Measurements from ENCODE around the gene DENND1A. TPM values are rescaled to one million over a fixed set of nuclear protein-coding genes. Genes with fewer than 3 reads are reported as not detected.

The DENND1A gene
- polyA plus RNA-seq, 3 donors from 2014 or later, result 2.6 to 7.5 (median 3.4) TPM

DNA sequence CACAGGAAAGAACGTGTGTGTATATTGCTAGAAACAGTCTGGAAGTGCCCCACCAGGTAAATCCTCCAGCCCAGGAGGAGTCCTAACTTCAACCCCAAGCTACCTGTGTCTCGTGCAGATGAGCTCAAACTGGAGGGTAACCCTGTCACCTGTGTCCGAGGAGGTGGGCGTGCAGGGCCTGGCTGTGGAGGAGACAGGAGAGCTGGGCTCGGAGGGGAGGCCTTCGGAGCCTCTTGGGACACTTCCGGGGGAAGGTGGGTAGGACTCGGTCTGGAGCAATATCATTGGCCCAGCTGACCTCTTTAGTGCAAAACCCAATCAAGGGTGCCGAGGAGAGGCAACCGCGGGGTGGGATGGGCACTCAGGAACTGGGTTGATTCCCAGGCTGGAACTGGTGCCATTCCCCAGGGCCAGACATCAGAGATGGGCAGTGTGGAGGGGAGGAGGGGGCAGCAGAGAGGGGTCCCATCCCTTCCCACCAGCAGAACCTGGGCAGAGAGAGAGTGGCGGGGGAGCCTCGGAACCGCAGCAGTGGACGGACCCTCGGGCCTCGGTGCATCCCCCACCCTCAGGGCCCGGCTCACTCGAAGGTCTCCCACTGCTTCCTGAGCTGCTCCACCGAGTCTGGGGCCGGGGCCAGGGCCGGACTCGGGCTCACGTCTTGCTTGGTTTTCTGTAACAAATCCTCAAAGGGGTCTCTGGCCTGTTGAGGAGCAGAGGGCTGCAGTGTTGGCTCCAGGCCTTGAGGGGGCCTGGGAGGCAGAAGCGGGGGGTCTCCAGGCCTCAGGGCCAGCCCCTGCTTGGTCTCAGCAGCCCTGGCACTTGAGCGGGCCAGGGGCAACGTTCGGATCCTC lies 548.8 kb downstream of the DENND1A start:
- no peak overlapping the region for H3K4me3 Mint-ChIP-seq
- H3K27ac Mint-ChIP-seq, result no peak overlapping the region
- no peaks in the 10 kb centered on the region for H3K4me1 Mint-ChIP-seq
- no peaks in the 10 kb centered on the region for H3K36me3 Mint-ChIP-seq
- no peak for DNase-seq
- H3K9me3 Mint-ChIP-seq, result no peaks in the 10 kb centered on the region
- H3K27me3 Mint-ChIP-seq (ENCODE audit: low read depth in 3 of 3), result peaks cover 2 to 4% (median 3%) of the 10 kb centered on the region in 3 donors

DNA sequence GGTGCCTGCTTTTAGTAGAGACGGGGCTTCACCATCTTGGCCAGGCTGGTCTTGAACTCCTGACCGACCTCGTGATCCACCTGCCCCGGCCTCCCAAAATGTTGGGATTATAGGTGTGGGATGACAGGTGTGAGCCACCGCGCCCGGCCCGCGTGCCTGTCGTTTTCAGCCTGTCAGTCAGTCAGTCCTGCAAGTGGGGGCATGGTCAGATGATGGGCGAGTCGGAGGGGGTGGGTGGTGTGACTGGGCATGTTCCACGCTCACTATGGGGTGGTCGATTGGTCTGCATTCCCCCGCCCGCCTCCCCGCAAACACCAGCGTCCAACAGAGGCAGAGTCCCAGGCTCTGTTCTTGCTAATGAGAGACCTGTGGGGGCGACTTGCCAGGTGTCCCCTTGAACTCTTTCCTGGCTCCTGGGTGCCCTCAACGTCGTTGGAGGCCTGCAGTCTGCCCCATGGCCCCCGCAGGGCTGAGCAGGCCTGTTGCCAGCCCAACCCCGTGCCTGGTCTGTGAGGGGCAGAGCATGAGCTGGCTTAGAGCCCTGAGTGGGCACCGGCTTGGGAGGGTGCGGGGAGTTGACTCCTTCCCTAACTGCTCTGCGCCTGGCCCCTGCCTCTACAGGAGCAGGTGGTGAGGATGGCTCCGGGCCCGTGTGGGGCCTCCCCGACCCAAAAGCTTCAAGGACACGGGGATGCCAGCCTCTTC lies 550.8 kb downstream of the DENND1A start:
- no peaks in the 10 kb centered on the region for H3K9me3 Mint-ChIP-seq
- H3K27me3 Mint-ChIP-seq (ENCODE audit: low read depth in 3 of 3), result peaks cover 0 to 5% (median 4%) of the 10 kb centered on the region in 3 donors
- H3K27ac Mint-ChIP-seq, result no peak overlapping the region
- no peaks in the 10 kb centered on the region for H3K36me3 Mint-ChIP-seq
- H3K4me1 Mint-ChIP-seq, result no peaks in the 10 kb centered on the region
- H3K4me3 Mint-ChIP-seq, result no peak overlapping the region
- DNase-seq, result no peak

GRCh38 chr9:123378025-123378424 lies 551.9 kb downstream of the DENND1A start:
- Mint-ChIP-seq H3K27ac (no peak overlapping the region), H3K4me3 (no peak overlapping the region), H3K9me3 (no peaks in the 10 kb centered on the region), H3K27me3 (ENCODE audit: low read depth in 3 of 3) (peaks cover 2 to 5% (median 4%) of the 10 kb centered on the region in 3 donors), H3K4me1 (no peaks in the 10 kb centered on the region), H3K36me3 (no peaks in the 10 kb centered on the region)
- DNase-seq, result no peak

- DNase-seq, result no peak
- Mint-ChIP-seq H3K27me3 (ENCODE audit: low read depth in 3 of 3) (peaks cover 4 to 5% (median 5%) of the 10 kb centered on the region in 3 donors), H3K9me3 (no peaks in the 10 kb centered on the region), H3K4me3 (no peak overlapping the region), H3K36me3 (no peaks in the 10 kb centered on the region), H3K4me1 (no peaks in the 10 kb centered on the region), H3K27ac (no peak overlapping the region)
Observed at GRCh38 chr9:123377211-123377971, 552.5 kb downstream of the DENND1A start.

GRCh38 chr9:123376218-123377071 lies 553.5 kb downstream of the DENND1A start:
- no peak for DNase-seq
- peaks cover 5% of the 10 kb centered on the region in 3 donors for H3K27me3 Mint-ChIP-seq (ENCODE audit: low read depth in 3 of 3)
- H3K27ac Mint-ChIP-seq, result no peak overlapping the region
- no peaks in the 10 kb centered on the region for H3K9me3 Mint-ChIP-seq
- no peaks in the 10 kb centered on the region for H3K4me1 Mint-ChIP-seq
- no peak overlapping the region for H3K4me3 Mint-ChIP-seq
- no peaks in the 10 kb centered on the region for H3K36me3 Mint-ChIP-seq

GRCh38 chr9:123375469-123376132 lies 554.3 kb downstream of the DENND1A start:
- Mint-ChIP-seq H3K9me3 (no peaks in the 10 kb centered on the region), H3K4me3 (no peak overlapping the region), H3K27me3 (ENCODE audit: low read depth in 3 of 3) (peaks cover 5% of the 10 kb centered on the region in 3 donors), H3K4me1 (no peaks in the 10 kb centered on the region), H3K27ac (no peak overlapping the region), H3K36me3 (no peaks in the 10 kb centered on the region)
- DNase-seq, result no peak

DNA sequence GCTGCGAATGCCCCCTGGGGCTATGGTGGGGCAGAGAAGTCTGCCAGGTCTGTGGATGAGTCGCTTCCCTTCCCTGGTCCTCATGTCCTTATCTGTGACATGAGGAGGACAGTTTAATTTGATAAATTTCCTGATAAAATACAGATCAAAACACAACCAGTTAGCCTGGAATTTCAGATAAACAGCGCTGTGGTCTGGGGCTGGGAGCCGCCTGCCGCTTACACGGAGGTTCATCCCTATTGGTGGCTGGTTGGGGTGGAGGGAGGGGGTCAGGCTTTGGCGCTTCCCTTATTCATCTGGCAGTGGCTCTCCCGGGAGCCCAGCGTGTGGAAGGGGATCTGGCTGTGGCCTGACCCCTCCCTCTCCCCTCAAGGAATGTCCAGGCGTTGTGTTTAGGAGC lies 556.0 kb downstream of the DENND1A start:
- DNase-seq, result no peak
- H3K4me3 Mint-ChIP-seq, result no peak overlapping the region
- H3K4me1 Mint-ChIP-seq, result no peaks in the 10 kb centered on the region
- no peaks in the 10 kb centered on the region for H3K9me3 Mint-ChIP-seq
- H3K27ac Mint-ChIP-seq, result no peak overlapping the region
- no peaks in the 10 kb centered on the region for H3K36me3 Mint-ChIP-seq
- H3K27me3 Mint-ChIP-seq (ENCODE audit: low read depth in 3 of 3), result peaks cover 5 to 8% (median 7%) of the 10 kb centered on the region in 3 donors

GRCh38 chr9:123373447-123373923 lies 556.4 kb downstream of the DENND1A start:
- Mint-ChIP-seq H3K9me3 (no peaks in the 10 kb centered on the region), H3K27me3 (ENCODE audit: low read depth in 3 of 3) (peaks cover 5 to 10% (median 7%) of the 10 kb centered on the region in 3 donors), H3K4me3 (no peak overlapping the region), H3K27ac (no peak overlapping the region), H3K4me1 (no peaks in the 10 kb centered on the region), H3K36me3 (no peaks in the 10 kb centered on the region)
- no peak for DNase-seq

GRCh38 chr9:123372766-123373446 lies 557.0 kb downstream of the DENND1A start:
- Mint-ChIP-seq H3K27me3 (ENCODE audit: low read depth in 3 of 3) (peaks cover 5 to 10% (median 7%) of the 10 kb centered on the region in 3 donors), H3K27ac (no peak overlapping the region), H3K9me3 (no peaks in the 10 kb centered on the region)

DNA sequence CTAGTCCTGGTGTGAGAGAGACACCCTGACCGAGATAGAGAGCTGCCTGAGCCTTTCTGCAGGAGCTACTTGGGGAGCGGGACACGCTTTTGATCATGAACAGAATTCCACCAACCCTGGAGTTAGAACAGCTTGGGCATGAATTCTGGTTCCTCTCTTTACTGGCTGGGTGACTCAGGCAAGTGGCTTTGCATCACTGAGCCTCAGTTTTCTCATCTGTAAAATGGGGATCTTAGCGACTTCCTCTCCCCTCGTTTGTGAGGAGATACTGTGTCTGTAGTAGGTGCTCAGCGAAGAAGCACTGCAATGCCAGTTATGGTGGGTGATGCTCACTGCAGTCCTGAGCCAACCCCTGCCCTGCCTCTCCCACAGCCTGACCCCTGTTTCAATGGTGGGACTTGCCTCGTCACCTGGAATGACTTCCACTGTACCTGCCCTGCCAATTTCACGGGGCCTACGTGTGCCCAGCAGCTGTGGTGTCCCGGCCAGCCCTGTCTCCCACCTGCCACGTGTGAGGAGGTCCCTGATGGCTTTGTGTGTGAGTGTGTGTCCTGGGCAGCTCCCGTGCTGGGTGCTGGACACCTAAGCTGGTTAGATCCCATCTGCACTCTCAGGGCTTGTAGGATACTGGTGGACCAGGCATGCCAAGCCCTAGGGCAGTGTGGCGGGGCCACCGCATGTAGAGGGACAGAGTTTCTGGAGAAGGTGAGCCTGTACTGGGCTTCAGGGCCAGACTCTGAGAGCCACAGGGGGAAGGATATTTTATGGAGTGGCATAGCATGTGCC lies 557.9 kb downstream of the DENND1A start:
- Mint-ChIP-seq H3K27me3 (ENCODE audit: low read depth in 3 of 3) (peaks cover 5 to 10% (median 7%) of the 10 kb centered on the region in 3 donors), H3K36me3 (no peaks in the 10 kb centered on the region), H3K27ac (no peak overlapping the region), H3K4me3 (peak overlapping the region in 1 of 5 donors; percentile 33), H3K9me3 (no peaks in the 10 kb centered on the region), H3K4me1 (no peaks in the 10 kb centered on the region)
- DNase-seq, result no peak

More at GRCh38 chr9:123372766-123373446, 557.0 kb downstream of the DENND1A start:
- no peak overlapping the region for H3K4me3 Mint-ChIP-seq
- H3K36me3 Mint-ChIP-seq, result no peaks in the 10 kb centered on the region
- H3K4me1 Mint-ChIP-seq, result no peaks in the 10 kb centered on the region
- DNase-seq, result no peak

- no peak for DNase-seq
- Mint-ChIP-seq H3K4me3 (no peak overlapping the region), H3K4me1 (no peaks in the 10 kb centered on the region), H3K27me3 (ENCODE audit: low read depth in 3 of 3) (peaks cover 2 to 8% (median 7%) of the 10 kb centered on the region in 3 donors), H3K27ac (no peak overlapping the region), H3K36me3 (no peaks in the 10 kb centered on the region), H3K9me3 (no peaks in the 10 kb centered on the region)
Observed at GRCh38 chr9:123371228-123371584, 558.7 kb downstream of the DENND1A start.

Measured in immature natural killer cell (primary cell).